GM21423 (cell line): ENCODE data around the gene C2CD4B.

ENCODE experiments used
- ATAC-seq: cut with Tn5 transposase; IDR thresholded peaks from one replicate; pipeline ENCODE4 v1.9.1; 2021; ENCODE audit warnings: mild to moderate bottlenecking, moderate library complexity; ENCODE audit not compliant: unreplicated experiment

Gene C2CD4B

GRCh38 chr15:62120776-62121175, 44.3 kb downstream of the C2CD4B start:
- no peak for ATAC-seq

DNA sequence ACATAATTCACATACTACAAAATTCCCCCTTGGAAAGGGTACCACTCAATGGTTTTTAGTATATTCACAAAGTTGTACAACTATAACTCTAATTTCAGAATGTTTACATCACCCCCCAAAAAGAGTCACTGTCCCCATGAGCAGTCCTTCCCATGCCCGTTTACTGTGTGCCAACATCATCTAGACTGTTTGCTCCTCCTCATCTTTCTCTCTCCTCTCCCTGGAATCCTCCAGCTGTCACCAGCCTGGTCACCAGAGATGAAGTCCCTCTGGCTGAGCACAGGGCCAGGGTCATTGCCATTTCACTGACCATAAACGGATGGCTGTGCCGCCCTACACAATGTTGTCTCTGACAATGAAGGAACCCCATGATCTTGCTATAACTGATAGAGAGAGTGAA, 45.2 kb downstream of the C2CD4B start:
- ATAC-seq: no peak

- ATAC-seq: no peak
Observed at GRCh38 chr15:62119227-62119864, 45.7 kb downstream of the C2CD4B start.

DNA sequence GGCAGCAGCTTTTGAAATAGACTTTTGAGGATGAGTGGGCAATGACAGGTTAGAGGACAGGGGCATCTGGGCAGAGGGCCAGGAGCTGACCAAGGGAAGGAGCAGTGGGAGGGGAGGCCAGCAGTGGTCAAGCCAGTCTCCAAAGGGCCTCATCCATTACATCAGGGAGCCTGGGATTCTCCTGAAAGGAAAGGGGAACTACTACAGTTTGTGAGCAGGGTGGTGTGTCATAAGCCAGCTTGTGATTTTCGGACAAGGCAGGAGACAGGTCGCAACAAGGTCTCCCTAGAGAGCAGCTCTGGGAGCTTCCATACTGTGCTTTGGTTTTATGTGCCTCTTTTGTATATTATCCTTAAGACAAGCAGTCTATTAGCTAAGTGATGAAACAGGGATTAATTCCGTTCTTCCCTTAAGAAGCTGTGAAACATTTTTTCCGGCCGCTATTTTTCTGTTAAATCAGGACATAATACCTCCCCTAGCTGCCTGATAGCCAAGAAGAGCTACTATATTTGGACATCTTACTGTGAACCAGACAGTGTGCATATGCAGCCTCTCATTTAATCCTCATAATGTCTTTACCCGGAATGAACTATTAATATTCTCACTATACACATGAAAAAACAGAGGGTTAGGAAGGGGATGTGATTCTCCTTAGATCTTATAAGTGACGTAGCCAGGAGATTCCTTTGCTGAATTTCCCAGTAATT, 46.4 kb downstream of the C2CD4B start:
- ATAC-seq: no peak

DNA sequence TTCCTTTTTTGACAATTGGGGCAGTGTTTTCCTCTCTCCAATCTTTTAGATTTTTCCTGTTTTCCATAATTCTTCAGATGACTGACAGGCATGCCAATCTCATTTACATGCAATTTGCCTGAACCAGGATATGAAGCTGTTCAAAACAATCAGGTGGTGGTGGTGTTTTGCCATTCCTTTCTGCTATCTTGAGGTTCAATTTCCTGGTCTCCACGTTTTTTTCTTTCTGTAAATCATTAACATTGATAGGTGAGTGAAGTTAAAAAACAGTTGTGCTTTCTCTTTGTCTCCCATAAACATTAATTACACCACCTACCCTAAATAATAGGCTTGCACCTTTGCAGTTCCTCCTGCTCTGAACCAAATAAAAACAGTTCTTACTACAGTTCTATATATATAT, 49.2 kb downstream of the C2CD4B start:
- ATAC-seq: no peak
